ENCODE data around the gene ZBTB24. TPM values are rescaled to one million over a fixed set of nuclear protein-coding genes. Genes with fewer than 3 reads are reported as not detected.

Gene ZBTB24
- total RNA-seq, 1 experiment from 2014 or later = 6.0 TPM

DNA sequence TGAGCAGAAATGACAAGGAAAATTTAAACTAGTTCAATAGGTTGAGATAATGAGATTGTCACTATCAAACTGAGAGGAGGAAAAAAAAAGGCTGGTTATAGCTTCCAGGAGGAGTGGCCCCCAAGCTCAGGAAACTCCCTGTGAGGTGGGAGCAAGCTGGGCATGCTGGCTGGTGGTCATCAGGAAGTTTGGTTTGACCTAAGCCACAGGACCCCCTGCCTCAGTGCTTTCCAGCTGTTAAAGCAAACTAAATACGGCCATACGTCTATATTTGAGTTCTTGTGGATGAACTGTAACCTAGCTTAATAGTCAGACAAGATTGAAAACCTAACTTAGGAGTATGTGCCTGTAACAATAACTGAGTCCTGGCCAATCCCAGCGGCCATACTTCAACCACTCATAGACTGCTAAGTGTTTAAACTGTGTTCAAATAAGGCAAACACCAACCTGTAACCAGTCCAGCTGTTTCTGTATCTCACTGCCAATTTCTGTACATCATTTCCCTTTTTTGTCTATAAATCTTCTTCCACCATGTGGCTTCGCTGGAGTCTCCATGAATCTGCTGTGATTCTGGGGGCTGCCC lies 24.6 kb upstream of the ZBTB24 start:
- H3K4me3 ChIP-seq = no peak overlapping the region
- no peaks in the 10 kb centered on the region for H3K27me3 ChIP-seq
- H3K36me3 ChIP-seq = no peaks in the 10 kb centered on the region
- no peaks in the 10 kb centered on the region for H3K9me3 ChIP-seq
- no peak for DNase-seq

DNA sequence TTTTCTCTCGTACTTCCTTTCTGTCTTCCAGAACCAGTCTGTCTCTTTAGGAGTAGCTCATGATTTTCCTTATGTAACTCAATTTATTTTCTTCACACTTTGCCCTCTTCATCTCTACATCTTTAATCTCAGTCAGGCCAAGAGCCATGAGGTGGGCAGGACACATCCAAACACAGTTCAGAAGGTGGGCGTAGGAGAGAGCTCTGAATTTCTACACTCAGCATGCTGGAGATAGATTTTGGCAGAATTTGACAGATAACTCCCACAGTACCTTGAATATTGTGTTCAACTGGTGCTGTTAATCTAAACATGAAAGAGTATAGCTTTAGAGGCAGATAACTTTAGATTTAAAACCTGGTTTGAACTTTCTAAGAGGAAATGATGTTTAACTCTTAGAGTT lies 23.8 kb upstream of the ZBTB24 start:
- Histone ChIP-seq H3K36me3 (no peaks in the 10 kb centered on the region), H3K27me3 (no peaks in the 10 kb centered on the region), H3K4me3 (no peak overlapping the region), H3K9me3 (no peaks in the 10 kb centered on the region)
- DNase-seq = no peak

DNA sequence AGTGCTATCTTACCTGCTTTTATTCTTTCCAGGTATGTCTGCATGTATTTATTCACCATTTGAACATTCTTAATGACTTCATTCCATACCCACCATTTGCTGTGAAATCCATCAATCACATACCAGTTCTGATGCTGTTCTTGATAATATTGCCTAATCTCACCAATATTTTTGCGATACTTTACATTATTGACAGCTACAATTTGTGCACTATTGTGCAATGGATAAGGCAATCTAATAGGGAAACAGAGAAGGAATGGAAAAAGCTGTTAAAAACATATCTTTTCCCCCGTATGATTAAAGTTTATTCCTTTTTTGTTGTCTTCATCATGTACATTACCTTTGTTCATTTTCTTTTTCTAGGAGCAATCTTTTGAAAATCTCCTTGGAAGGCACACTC lies 23.3 kb upstream of the ZBTB24 start:
- no peaks in the 10 kb centered on the region for H3K36me3 ChIP-seq
- no peak overlapping the region for H3K4me3 ChIP-seq
- no peaks in the 10 kb centered on the region for H3K9me3 ChIP-seq
- no peaks in the 10 kb centered on the region for H3K27me3 ChIP-seq
- DNase-seq = no peak

DNA sequence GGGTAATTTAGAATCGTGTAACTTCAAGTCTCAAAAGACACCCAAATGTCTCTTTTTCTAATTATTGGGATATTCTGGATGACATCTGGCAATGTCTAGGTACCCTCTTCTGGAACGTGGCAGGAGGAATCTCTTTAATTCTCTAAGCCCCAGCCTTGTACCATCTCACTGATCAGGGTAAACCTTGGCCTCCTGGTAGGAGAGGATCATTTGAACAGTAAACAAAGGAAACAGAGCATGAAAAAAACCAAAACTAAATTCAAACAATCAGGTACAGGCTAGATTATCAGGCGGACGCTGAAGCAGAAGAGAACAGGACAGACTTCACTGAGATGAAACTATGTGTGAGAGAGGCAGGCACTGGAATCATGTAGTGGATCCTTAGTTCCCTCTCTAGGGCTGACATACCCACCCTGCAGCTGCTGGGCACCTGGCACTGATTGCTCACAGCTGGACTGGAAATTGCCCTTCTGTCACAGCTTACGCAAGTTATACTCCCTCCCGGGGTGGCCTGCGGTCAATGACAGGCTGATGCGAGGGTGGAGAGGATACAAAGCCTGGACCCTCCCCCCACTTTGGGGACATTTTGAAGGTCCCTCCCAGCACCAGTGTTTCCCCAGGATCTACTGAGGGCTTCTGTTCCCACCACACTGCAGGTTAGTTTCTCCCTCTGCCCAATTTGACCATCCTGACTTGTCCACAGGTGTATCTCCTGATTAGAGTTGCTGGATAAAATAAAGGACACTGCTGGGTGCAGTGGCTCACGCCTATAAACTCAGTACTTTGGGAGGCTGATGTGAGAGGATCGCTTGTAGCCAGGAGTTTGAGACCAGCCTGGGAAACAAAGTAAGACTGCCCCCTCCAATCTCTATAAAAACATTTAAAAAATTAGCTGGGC lies 20.6 kb upstream of the ZBTB24 start:
- H3K4me3 ChIP-seq = no peak overlapping the region

DNA sequence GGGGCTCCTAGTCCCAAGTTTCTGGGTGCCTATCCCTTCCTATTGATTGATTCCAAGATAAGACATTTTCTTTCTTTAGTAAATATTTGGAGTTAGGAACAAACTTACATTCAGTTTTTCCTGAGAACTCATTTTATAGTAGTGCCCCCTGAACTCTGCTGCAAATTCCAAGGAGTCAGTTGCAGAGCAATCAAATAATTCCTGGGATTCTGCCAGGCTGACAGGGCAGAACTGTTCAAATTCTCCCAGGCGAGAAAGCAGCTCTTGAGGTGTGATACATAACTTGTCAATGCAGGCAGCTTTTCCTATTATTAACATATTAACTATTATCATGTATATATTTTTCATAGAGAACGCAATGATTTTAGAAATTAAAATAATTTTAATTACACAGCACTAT lies 15.9 kb upstream of the ZBTB24 start:
- DNase-seq = no peak
- Histone ChIP-seq H3K9me3 (no peaks in the 10 kb centered on the region), H3K36me3 (no peaks in the 10 kb centered on the region), H3K27me3 (no peaks in the 10 kb centered on the region; the same call in 1 of the 2 replicates), H3K4me3 (no peak overlapping the region)

More for the DNA sequence above, 20.6 kb upstream of the ZBTB24 start:
- Histone ChIP-seq H3K36me3 (no peaks in the 10 kb centered on the region), H3K27me3 (no peaks in the 10 kb centered on the region), H3K9me3 (no peaks in the 10 kb centered on the region)
- no peak for DNase-seq

DNA sequence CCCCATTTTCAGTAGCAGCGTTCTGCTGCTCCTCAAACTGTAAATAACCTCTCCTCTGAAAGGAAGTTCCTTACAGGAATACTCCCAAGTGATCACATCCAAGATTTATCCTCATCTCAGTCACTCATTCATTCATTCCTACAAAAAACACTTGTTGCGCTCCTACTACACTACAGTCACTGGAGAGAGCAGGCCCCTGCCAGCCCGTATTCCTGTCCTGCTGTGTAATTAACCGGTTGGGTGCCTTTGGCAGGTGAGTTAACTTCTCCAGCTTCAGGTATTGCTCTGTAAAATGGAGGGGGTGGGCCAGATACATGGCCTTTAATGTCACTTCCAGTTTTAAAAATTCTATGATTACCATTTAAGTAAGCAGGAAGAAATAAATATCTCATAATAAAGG lies 15.0 kb upstream of the ZBTB24 start:
- no peak for DNase-seq
- Histone ChIP-seq H3K9me3 (no peaks in the 10 kb centered on the region), H3K27me3 (no peaks in the 10 kb centered on the region; the same call in 1 of the 2 replicates), H3K36me3 (no peaks in the 10 kb centered on the region), H3K4me3 (no peak overlapping the region)

DNA sequence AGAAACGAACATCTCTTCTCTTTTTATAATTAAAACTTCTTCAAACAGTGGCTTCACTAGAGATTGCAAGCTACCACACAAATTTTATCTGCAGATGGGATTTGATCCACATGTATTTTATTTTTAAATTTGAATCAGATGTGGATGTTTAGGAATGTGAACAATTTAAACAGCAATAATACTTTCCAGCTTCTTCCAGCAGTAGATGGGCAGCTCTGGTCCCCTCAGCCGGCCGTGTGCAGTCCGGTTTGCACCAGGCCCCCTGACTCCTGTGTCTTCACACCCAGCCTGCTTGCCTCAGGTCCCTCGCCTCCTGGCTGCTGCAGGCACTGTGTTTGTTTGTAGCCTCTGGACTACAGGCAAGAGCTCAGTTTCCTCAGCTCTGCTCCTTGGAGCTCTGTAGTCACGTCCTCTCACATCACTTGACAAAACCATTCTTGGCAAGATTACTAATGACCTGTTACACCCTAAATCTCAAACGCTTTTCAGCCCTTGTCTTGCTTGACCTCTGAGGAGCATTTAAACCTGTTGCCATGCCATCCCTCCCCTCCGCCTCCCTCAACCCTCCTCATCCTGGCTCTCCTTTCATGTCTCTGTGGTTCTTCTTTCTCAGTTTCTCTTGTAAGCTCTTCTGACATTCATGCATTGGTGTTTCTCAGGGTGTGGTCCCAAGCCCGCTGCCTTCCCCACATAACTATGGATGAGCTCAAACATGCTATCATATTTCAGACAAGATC lies 13.2 kb upstream of the ZBTB24 start:
- Histone ChIP-seq H3K36me3 (no peaks in the 10 kb centered on the region), H3K9me3 (no peaks in the 10 kb centered on the region), H3K4me3 (no peak overlapping the region), H3K27me3 (no peaks in the 10 kb centered on the region; the same call in 1 of the 2 replicates)
- no peak for DNase-seq

DNA sequence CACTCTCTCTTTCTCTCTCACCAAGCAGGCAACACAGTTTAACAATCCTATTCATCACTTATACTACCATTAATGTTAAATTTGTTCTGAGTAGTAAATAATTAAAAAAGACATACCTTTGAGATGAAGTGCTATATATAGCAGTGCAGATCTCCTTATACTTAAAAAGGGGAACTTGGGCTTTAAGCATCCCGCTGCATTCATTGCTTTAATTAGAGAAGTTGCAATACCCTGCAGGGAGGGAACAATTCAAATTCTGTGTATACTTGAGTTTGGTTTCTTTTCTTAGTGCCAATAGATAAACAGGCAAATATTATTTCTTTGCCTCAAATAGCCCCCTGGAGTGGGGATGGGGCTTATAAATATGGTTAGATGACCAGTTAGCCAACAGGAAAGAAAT lies 10.8 kb upstream of the ZBTB24 start:
- H3K27me3 ChIP-seq = no peaks in the 10 kb centered on the region; the same call in 1 of the 2 replicates
- no peaks in the 10 kb centered on the region for H3K9me3 ChIP-seq
- H3K36me3 ChIP-seq = no peaks in the 10 kb centered on the region
- no peak overlapping the region for H3K4me3 ChIP-seq
- no peak for DNase-seq

DNA sequence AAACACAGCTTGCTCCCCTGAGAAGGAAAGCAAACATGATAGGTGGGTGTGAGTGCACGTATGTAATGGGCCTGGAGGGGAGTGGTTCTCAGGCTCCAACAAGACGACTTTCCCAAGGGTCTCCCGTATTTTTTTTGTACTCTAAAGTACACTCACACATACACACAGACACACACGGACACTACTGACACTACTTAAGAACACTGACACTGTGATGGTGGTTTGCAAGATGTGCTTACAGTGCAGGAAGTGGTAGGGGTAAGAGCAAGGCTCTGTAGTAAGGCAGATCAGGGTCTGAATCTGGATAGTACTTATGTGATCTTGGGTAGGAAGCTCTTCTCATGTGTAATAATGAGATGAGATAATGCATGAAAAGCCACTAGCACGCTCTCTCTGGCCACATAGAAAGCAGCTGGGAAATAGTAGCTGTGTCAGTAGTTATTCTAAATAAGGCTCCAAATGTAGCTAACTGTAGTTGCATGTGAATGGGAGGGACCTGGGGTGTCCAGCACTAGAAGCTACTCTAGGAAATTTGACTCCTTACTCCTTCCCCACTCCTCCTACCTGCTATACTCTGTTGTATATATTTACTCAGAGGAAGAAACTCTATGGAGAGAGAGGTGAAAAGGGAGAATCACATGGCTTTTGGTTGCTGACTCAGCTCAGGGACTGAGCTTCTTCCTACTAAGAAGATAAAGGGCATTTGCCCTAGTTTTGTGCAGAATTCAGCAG lies 8.4 kb upstream of the ZBTB24 start:
- no peak for DNase-seq
- Histone ChIP-seq H3K9me3 (no peaks in the 10 kb centered on the region), H3K27me3 (no peaks in the 10 kb centered on the region), H3K36me3 (no peaks in the 10 kb centered on the region), H3K4me3 (no peak overlapping the region)

DNA sequence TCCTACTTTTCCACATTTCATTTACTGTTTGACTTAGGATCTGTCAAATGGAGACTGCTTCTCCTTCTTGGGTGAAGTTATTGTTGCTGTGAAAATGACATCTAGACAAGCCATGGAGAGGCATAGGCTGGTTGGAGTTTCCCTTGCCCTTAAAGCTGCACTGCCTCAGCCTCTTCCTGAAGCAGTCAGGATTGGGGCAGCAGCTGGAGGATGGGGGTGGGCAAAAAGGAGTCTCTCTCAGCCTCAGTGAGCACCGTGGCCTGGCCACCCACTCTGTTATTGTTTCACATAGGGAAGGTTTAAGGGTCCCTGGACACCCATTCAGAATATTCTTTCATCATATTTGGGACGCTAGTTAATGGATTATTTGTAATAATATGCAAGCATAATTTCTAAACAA lies 7.7 kb upstream of the ZBTB24 start:
- no peak overlapping the region for H3K4me3 ChIP-seq
- no peaks in the 10 kb centered on the region for H3K9me3 ChIP-seq
- H3K36me3 ChIP-seq = no peaks in the 10 kb centered on the region
- no peak for DNase-seq
- H3K27me3 ChIP-seq = no peaks in the 10 kb centered on the region

DNA sequence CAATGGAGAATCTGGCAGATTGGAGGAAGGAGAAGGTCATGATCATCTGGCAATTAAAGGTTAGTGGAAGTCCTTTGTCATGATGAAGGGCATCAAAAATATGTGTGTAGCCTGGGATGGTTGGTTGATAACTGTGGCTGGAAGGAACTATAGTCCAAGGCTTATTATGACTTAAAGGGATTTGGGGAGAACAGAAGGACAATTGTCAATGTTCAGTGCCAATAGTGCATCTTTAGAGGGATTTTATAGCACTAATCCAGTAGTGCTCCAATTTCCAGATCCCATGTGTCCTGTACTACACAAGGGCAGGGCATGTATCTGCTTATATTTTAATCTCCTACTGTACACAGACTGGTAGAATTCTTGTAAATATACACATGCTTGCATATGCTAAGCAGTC lies 5.0 kb upstream of the ZBTB24 start:
- Histone ChIP-seq H3K9me3 (no peaks in the 10 kb centered on the region), H3K4me3 (no peak overlapping the region), H3K36me3 (no peaks in the 10 kb centered on the region), H3K27me3 (no peaks in the 10 kb centered on the region)
- DNase-seq = no peak

DNA sequence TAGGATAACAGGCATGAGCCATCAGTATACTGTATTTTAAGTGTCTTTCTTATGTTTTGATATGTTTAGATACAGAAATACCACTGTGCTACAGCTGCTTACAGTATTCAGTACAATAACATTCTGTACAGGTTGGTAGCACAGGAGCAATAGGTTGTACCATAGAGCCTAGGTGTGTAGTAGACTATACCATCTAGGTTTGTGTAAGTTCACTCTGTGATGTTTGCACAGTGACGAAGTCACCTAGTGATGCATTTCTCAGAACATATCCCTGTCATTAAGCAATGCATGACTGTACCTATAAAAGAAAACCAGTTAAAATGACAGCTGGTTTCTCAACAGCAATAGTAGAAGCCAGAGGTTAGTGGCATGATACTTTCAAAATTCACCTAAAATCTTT lies 3.0 kb upstream of the ZBTB24 start:
- H3K27me3 ChIP-seq = no peaks in the 10 kb centered on the region
- H3K4me3 ChIP-seq = no peak overlapping the region
- H3K36me3 ChIP-seq = peaks cover 11% of the 10 kb centered on the region
- H3K9me3 ChIP-seq = no peaks in the 10 kb centered on the region
- DNase-seq = no peak

DNA sequence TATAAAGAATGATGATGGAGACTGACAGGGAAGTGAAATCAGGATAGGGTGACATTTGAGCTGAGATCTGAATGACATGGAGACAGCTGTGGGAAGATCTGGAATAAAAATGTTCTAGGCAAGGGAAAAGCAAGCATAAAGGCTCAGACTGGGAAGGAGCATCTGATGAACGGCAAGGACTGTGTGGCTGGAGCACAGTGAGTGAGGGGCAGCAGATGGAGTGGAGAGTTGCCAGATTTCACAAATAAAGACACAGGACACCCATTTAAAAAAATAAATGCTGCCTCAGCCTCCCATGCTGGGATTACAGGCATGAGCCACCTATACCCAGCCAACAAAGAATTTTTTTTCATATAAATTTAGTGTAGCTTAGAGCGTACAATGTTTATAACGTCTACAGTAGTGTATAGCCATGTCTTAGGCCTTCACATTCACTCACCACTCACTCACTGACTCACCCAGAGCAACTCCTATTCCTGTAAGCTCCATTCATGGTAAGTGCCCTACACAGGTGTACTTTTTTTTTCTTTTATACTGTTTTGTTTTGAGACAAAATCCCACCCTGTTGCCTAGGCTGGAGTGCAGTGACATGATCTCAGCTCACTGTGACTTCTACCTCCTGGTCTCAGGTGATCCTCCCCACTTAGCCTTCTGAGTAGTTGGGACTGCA lies 2.4 kb upstream of the ZBTB24 start:
- Histone ChIP-seq H3K9me3 (no peaks in the 10 kb centered on the region), H3K36me3 (peaks cover 17% of the 10 kb centered on the region), H3K4me3 (no peak overlapping the region), H3K27me3 (no peaks in the 10 kb centered on the region)
- no peak for DNase-seq

DNA sequence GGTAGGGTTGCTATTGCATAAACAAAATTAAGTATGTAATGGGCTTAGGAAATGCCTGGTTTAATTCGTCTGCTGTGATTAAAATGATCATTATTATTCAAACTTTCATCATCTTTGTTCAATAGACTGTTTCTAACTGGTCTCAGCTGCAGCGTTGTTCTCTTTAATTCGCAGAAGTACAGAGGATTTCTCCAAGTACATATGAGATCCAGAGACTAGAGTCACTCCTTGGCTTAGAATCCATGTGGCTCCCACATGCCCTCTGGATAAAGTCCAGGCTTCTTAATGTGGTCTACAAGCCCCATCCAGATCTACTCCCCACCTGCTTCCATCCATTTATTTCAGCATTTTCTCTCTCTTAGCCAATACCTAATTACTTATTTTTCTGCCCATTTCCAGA lies 1.1 kb upstream of the ZBTB24 start:
- no peaks in the 10 kb centered on the region for H3K27me3 ChIP-seq
- peaks cover 28% of the 10 kb centered on the region for H3K36me3 ChIP-seq
- DNase-seq = no peak
- no peak overlapping the region; the same call in 1 of the 2 replicates for H3K4me3 ChIP-seq
- H3K9me3 ChIP-seq = no peaks in the 10 kb centered on the region

DNA sequence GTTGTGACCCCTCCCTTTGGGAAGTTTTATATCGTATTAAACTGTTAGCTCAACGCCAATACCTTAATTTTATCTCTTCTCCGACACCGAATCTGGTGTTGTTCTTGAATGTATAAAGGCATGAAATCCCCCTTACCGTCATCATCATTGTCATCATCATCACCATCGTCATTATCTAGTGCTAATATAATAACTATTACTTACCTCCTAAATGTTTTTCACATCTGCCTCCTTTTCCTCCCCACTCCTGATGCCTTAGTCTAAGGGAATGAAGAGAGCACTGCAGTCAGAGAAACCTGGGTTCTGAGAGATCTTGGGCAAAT lies 677 bp upstream of the ZBTB24 start:
- H3K4me3 ChIP-seq = peak overlapping the region; percentile 50
- peaks cover 31% of the 10 kb centered on the region for H3K36me3 ChIP-seq
- no peaks in the 10 kb centered on the region for H3K27me3 ChIP-seq
- no peak for DNase-seq
- H3K9me3 ChIP-seq = no peaks in the 10 kb centered on the region

DNA sequence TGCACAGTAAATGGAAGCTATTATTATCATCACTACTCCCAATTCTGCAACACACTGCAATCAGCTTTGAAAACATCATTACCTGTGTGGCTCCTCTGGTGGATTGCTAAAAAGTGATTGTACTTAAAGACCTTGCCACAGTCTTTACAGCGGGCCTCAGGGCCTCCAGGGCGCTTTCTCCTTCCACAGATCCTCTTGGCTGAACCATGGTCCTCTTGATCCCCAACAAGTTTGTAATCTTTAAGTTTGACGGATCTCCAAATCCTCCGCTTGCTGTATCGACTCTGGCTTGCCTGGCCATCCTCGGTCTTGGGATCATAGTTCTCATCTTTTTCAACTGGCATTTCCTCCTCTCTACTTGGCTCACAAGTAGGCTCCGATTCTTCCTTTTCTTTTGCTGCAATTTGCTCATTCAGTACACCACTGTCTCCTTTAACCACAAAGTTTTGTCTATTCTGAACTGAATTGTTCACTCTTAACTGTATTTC lies 2.0 kb downstream of the ZBTB24 start:
- no peaks in the 10 kb centered on the region for H3K9me3 ChIP-seq
- H3K36me3 ChIP-seq = peaks cover 54% of the 10 kb centered on the region
- no peaks in the 10 kb centered on the region for H3K27me3 ChIP-seq
- DNase-seq = no peak
- no peak overlapping the region for H3K4me3 ChIP-seq
